GM12892 (cell line): Measurements from ENCODE around the gene MEST.

ENCODE experiments used
- POLR2A ChIP-seq: IDR thresholded peaks from 2 replicates; pipeline ENCODE4 v1.6.1; 2011; ENCODE audit warnings: low read depth, low read length, control low read depth
- POLR2AphosphoS5 ChIP-seq: IDR thresholded peaks from 2 replicates; pipeline ENCODE4 v1.6.1; 2011; ENCODE audit warnings: low read depth, low read length, control low read depth

DNA sequence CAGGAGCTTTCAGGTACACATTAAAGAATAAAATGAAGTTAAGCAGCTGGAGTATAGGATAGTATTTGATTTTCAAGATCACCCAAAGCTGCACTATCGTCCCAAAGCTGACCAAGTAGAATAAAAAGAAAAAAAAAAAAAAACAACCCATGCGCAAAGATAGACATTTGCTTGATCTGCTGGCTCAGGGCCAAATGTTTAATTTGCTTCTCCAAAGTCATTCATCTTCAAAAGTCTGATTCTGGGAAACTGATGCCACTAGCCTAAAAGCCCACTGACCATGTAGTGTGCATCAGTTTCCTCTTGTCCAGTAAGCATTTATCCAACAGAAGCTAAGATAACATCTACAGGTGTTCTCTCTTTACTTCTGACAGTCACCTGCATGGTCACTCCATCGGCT is 14.5 kb downstream of the MEST start:
- TF ChIP-seq POLR2AphosphoS5 (no peak), POLR2A (no peak)
